ENCODE data around the gene GTPBP3. TPM values are rescaled to one million over a fixed set of nuclear protein-coding genes. Genes with fewer than 3 reads are reported as not detected.
"Not testable (repeated sequence)": the region's sequence is repeated elsewhere in the genome, so short reads cannot be mapped to it uniquely, and the experiment has no call there.

The GTPBP3 gene, protein sequence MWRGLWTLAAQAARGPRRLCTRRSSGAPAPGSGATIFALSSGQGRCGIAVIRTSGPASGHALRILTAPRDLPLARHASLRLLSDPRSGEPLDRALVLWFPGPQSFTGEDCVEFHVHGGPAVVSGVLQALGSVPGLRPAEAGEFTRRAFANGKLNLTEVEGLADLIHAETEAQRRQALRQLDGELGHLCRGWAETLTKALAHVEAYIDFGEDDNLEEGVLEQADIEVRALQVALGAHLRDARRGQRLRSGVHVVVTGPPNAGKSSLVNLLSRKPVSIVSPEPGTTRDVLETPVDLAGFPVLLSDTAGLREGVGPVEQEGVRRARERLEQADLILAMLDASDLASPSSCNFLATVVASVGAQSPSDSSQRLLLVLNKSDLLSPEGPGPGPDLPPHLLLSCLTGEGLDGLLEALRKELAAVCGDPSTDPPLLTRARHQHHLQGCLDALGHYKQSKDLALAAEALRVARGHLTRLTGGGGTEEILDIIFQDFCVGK
- 17.3 TPM for total RNA-seq

DNA sequence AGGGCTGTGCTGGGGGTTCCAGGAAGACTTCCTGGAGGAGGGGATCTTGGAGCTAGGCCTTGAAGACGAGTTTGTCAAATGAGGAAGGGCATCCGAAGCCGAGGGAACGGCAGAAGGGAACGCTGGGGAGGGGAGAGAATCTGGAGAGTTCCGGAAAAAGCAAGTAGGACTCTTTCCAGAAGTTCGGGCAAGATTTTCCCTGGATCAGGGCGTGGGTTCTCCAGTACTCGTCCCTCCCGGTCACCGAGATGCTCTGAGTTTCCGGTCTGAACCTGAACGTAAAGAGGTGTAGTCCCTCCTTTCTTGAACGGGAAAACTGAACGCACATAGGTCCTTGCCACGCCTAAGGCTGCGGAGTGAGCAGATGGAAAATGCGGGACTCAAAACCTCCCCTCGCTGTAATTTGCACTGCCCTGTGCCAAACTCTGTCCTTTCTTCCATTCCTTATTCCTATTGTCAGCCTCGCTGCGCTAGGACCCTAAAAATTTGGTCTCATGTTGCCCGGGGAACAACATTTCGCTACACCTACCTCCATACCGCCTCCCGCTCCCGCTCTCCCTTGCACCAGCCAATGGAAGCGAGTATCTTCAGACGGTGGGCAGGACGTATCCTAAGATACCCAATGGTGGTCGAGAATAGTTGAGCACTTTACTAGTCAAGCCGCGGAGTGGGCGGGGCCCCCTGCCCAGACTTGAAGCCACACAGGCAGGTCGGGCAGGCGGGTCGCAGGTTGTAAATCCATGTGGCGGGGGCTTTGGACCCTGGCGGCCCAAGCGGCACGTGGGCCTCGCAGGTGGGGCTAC, at the start of gene GTPBP3:
Gene GTPBP3, plus strand, starts transcription at position 682 of the 803 bp plus-strand sequence. Its CDS starts 59 bp downstream, at position 741.
- peak; percentile 99 for DNase-seq

DNA sequence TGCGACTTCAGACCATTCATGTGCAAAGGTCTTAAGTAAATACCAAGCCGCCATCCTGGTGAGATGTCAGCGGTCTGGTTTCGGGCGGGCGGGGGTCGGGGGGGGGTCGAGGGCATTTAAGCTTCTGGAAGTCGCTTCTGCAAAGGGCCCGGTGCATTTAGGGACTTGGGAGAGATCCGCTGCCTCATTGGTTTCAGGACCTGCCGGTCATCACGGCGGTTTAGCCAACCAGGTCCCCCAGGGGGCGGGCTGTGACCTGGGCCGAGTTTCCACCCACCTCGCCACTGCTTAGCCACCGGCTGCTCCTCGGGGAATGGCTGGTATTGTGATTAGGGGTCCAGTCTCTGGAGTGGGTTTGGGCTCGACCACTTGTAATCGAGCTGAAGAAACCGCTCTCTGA, 47.9 kb upstream of the GTPBP3 start:
- DNase-seq: peak; percentile 59

- peak; percentile 87 for DNase-seq
These were observed 44.9 kb upstream of the GTPBP3 start for GRCh38 chr19:17292301-17293074.

DNA sequence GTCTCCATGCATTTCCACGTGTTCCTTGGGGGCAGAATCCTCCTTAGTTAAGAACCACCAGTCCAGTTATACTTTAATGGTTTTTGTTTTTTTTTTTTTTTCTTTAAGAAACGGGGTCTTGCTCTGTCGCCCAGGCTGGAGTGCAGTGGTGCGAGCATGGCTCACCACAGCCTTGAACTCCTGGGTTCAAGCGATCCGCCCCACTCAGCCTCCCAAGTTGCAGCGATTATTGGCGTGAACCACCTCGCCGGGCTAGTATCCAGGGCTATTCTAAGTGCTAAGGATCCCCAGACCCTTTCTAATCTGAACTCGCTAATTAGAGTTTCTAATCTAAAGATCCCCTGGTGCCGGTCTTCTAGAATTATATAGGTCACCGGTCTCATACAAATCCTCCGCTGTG, 43.7 kb upstream of the GTPBP3 start:
- DNase-seq: no peak

DNA sequence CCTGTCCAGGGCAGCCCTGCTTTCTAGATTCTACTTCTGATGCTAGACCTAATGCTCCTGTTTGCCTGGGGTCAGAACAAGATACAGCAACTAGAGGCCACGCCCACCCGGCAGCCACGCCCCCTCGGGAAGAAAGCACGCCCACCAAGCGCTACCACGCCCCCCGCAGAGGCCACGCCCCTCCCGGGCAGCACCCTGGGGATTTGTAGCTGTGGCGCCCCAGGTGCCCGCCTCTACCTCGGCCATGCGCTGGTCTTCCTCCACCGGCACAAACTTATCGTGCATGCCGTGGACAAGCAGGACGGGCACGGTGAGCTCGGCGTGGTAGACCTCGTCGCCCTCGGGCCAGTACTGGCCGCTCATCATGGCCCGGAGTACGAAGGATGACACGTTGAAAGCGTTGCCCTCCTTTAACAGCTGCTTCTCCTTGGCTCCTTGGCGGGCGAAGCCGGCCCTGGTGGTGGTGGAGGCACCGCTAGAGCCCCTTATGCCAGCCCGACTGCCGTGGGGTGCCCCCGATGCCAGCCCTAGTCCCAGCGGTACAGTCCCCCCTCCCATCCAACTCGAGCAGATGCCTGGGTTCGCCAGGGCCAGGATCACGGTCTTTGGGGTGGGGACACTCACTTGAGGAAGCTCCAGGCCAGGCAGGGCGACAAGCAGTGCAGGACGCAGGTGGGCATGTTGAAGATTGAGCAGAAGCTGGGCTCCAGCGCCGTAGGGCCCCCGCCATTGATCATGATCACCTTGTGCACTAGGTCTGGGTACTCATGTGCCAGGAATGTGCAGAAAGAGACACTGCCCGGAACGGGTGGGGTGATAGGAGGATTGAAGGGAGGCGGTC, 43.1 kb upstream of the GTPBP3 start:
- no peak for DNase-seq

DNA sequence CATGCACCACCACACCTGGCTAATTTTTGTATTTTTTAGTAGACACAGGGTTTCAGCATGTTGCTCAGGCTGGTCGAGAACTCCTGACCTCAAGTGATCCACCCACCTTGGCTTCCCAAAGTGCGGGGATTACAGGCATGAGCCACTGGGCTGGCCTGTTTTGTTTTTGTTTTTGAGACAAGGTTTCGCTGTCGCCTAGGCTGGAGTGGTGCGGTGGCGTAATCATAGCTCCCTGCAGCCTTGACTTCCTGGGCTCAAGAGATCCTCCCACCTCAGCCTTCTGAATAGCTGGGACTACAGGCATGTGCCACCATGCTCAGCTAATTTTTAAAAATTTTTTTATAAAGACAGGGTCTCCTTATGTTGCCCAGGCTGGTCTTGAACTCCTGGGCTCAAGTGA, 41.8 kb upstream of the GTPBP3 start:
- DNase-seq: not testable (repeated sequence)

DNA sequence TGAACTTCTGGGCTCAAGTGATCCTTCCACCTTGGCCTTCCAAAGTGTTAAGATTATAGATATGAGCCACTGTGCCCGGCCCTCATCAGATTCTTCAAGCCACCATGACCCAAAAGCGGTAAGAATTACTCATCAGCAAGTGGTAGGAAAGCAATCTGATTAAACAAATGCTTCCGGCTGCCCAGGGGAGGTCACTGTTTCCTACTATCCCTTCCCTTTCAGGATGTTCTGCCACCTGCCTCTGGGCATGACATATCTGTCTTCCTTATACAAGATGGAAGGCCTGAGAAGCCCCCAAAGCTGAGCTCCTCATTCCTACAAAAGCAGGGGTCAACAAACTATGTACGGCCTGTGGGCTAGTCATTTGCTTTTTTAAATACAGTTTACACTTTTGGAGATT, 41.1 kb upstream of the GTPBP3 start:
- DNase-seq: no peak

- DNase-seq: no peak
These were observed 40.4 kb upstream of the GTPBP3 start for GRCh38 chr19:17296976-17297375.

GRCh38 chr19:17300992-17301619, 36.2 kb upstream of the GTPBP3 start:
- no peak for DNase-seq

DNA sequence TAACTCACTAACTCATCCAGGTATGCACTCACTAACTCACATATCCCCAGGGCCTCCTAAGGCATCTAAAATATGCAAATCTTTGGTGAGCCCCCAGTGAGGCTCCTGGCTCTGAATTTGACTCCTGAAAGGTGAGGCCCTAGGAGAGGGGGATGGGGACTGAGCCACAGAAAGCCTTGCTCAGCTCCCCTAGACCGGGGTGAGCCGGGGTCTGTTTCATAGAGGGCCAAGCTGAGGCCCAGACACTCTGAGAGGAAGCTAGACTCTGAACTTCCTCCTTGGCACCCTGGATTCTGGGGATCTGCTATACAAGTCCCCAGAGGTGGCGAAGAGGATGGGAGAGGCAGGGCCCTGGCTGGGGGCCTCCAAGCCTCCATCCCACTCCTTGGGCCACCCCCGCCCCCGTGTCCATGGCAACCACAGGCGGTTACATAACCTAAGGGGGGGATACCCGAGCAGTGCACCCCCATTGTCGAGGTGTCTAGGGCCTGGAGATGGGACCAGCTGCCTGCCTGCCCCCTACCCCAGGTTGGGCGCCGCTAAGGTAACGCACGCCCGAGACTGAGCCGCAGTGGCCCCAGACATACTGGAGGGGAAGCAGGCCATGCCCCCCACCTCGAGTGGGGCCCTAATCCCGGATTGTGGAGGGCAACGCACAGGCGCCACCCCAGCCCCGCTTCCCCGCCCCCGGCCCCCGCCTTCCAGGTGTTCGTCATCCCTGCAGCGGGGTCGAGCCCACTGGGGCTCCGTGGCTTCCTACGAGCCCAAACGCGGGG, 34.8 kb upstream of the GTPBP3 start:
- no peak for DNase-seq

GRCh38 chr19:17303167-17303939, 34.0 kb upstream of the GTPBP3 start, which contains the start of gene ABHD8:
Gene ABHD8, minus strand, starts transcription at chr19:17303425. Its CDS starts 1,809 bp downstream, at chr19:17301616.
- peak; percentile 98 for DNase-seq

DNA sequence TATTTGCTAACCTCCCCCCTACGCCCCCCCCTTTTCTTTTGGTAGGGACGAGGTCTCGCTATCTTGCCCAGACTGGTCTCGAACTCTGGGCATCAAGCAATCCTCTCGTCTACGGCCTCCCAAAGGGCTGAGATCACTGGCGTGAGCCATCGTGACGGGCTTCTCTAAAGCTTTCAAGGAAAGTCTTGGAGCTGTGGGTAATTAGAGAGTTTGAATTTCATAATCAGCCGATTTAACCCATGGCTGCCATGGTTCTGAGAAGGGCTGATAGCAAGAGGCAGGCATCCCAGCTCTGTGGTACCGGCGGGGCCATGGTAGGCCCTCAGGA, 33.4 kb upstream of the GTPBP3 start:
- no peak for DNase-seq

DNA sequence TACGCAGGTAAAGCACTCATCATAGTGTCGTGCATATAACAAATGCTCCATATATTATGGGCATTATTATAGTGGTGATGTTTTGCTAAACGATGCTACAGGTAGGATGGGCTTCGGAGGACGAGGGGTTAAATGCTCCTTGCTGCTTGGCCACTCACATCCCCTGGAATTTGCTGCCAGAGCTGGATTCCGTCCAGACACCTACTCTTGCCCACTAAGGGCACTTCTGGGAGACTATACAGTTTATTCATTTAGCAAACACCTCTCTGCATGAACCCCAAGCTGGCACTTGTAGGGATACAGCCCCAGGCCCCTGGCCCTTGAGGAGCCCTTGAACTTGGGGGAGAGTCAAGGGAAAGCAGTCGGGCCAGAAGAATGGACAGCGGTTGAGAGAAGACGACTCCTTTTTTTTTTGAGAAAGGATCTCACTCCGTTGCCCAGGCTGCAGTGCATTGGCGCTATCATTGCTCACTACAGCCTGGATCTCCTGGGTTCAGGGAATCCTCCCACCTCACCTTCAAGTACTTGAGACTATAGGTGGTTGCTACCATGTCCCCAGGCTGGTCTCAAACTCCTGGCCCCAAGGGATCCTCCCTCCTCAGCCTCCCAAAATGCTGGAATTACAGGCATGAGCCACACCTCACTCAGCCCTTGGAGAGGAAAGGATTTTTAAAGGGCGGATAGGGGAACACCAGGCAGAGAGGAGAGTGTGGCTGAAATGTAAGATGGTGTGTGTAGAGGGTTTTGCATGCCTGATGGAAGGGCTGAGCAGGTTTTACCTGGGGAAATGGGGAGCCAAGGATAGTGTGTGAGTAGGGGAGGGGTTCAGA, 32.8 kb upstream of the GTPBP3 start:
- DNase-seq: no peak

- DNase-seq: no peak
These were observed 32.2 kb upstream of the GTPBP3 start for GRCh38 chr19:17305216-17305516.

- peak; percentile 99 for DNase-seq
These were observed 31.7 kb upstream of the GTPBP3 start, which contains the start of gene MRPL34 for GRCh38 chr19:17305517-17306284. Gene MRPL34, plus strand, starts transcription at chr19:17305872. Its CDS starts 21 bp downstream, at chr19:17305893.

GRCh38 chr19:17306285-17306714, 31.1 kb upstream of the GTPBP3 start:
- DNase-seq: no peak

GRCh38 chr19:17307876-17308377, 29.4 kb upstream of the GTPBP3 start:
- no peak for DNase-seq

Measured in tongue (tissue), 2 donors.